ENCODE data around the gene PACS2. TPM values are rescaled to one million over a fixed set of nuclear protein-coding genes. Genes with fewer than 3 reads are reported as not detected.

The PACS2 gene
- total RNA-seq, 1 experiment from 2014 or later: 100 TPM

- H3K27me3 Mint-ChIP-seq (ENCODE audit: low read depth): no peaks in the 10 kb centered on the region
- no peak overlapping the region for H3K27ac Mint-ChIP-seq
- peaks cover 6% of the 10 kb centered on the region for H3K36me3 Mint-ChIP-seq
- ChIA-PET POLR2A (no interaction called here), CTCF (interaction anchor here (0.5 to 3.2 kb wide), 5 partner anchors 11 to 93 kb away, joined by 4 to 18 read pairs (median 7); no protein-coding TSS in a partner anchor)
- DNase-seq (ENCODE audit: low spot score): no peak
- TF ChIP-seq TEAD4 (CRISPR knock-in tag; IDR thresholded peaks at IDR 0.05): no peak
- no peak for TF ChIP-seq USF1 (CRISPR knock-in tag; IDR thresholded peaks at IDR 0.05)
- TF ChIP-seq, protein P1, sequence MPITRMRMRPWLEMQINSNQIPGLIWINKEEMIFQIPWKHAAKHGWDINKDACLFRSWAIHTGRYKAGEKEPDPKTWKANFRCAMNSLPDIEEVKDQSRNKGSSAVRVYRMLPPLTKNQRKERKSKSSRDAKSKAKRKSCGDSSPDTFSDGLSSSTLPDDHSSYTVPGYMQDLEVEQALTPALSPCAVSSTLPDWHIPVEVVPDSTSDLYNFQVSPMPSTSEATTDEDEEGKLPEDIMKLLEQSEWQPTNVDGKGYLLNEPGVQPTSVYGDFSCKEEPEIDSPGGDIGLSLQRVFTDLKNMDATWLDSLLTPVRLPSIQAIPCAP (CRISPR knock-in tag; IDR thresholded peaks at IDR 0.05): no peak
- TF ChIP-seq OVOL2 (CRISPR knock-in tag; IDR thresholded peaks at IDR 0.05; ENCODE audit: borderline replicate concordance): no peak
- no peak for TF ChIP-seq IRF2 (CRISPR knock-in tag; IDR thresholded peaks at IDR 0.05; ENCODE audit: borderline replicate concordance, low read depth)
- H3K4me1 Mint-ChIP-seq: no peaks in the 10 kb centered on the region
- ATAC-seq: no peak
- H3K4me3 Mint-ChIP-seq: no peak overlapping the region
- no peaks in the 10 kb centered on the region for H3K9me3 Mint-ChIP-seq
These were observed 73.8 kb downstream of the PACS2 start for GRCh38 chr14:105388110-105388951.

DNA sequence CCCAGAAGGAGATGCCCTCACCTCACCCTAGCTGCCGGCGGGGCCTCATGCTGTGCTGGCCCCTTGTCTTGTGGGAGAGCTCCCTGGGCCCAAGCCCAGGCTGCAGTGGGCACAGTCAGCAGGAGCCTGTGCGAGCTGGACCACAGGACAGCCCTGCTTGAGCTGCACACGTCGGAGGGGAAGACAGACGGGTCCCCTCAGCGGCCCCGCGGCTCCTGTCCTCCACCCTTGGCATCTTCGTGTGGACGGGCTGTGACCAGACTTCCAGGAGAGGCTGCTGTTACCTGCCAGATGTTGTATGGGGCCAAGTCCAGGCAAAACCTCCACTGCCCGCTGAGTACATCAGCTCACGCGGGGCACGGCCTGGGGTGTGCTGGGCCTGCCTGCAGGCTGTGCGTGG lies 74.4 kb downstream of the PACS2 start:
- DNase-seq (ENCODE audit: low spot score) (no peak), ATAC-seq (no peak)
- Mint-ChIP-seq H3K9me3 (no peaks in the 10 kb centered on the region), H3K27ac (no peak overlapping the region), H3K36me3 (no peaks in the 10 kb centered on the region), H3K4me3 (no peak overlapping the region), H3K4me1 (no peaks in the 10 kb centered on the region), H3K27me3 (ENCODE audit: low read depth) (no peaks in the 10 kb centered on the region)
- POLR2A ChIA-PET: no interaction called here
- CTCF ChIA-PET: interaction anchor here (2.0 to 3.2 kb wide), 4 partner anchors 12 to 92 kb away, joined by 4 to 18 read pairs (median 8); no protein-coding TSS in a partner anchor
- TF ChIP-seq RORB (CRISPR knock-in tag; IDR thresholded peaks at IDR 0.05) (no peak), STAT6 (CRISPR knock-in tag; conservative IDR thresholded peaks at IDR 0.05; ENCODE audit: low read depth) (no peak), RELA (CRISPR knock-in tag; IDR thresholded peaks at IDR 0.05; ENCODE audit: borderline replicate concordance) (no peak), FOXP4 (CRISPR knock-in tag; IDR thresholded peaks at IDR 0.05) (no peak), TEAD1 (CRISPR knock-in tag; IDR thresholded peaks at IDR 0.05) (no peak), ZNF317 (CRISPR knock-in tag; IDR thresholded peaks at IDR 0.05; ENCODE audit: borderline replicate concordance, low read depth) (no peak), SMAD4 (CRISPR knock-in tag; IDR thresholded peaks at IDR 0.05) (no peak), GTF2I (CRISPR knock-in tag; conservative IDR thresholded peaks at IDR 0.05) (no peak), ATF2 (CRISPR knock-in tag; IDR thresholded peaks at IDR 0.05; ENCODE audit: borderline replicate concordance, low read depth) (no peak), ATF1 (CRISPR knock-in tag; IDR thresholded peaks at IDR 0.05) (no peak), EMX1 (CRISPR knock-in tag; IDR thresholded peaks at IDR 0.05) (no peak), NR1H2 (CRISPR knock-in tag; IDR thresholded peaks at IDR 0.05) (no peak)
- TF ChIP-seq, protein P2, sequence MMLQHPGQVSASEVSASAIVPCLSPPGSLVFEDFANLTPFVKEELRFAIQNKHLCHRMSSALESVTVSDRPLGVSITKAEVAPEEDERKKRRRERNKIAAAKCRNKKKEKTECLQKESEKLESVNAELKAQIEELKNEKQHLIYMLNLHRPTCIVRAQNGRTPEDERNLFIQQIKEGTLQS (CRISPR knock-in tag; conservative IDR thresholded peaks at IDR 0.05): no peak
- TF ChIP-seq, protein P3, sequence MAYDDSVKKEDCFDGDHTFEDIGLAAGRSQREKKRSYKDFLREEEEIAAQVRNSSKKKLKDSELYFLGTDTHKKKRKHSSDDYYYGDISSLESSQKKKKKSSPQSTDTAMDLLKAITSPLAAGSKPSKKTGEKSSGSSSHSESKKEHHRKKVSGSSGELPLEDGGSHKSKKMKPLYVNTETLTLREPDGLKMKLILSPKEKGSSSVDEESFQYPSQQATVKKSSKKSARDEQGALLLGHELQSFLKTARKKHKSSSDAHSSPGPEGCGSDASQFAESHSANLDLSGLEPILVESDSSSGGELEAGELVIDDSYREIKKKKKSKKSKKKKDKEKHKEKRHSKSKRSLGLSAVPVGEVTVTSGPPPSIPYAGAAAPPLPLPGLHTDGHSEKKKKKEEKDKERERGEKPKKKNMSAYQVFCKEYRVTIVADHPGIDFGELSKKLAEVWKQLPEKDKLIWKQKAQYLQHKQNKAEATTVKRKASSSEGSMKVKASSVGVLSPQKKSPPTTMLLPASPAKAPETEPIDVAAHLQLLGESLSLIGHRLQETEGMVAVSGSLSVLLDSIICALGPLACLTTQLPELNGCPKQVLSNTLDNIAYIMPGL (CRISPR knock-in tag; IDR thresholded peaks at IDR 0.05): no peak
- TF ChIP-seq, protein P4, sequence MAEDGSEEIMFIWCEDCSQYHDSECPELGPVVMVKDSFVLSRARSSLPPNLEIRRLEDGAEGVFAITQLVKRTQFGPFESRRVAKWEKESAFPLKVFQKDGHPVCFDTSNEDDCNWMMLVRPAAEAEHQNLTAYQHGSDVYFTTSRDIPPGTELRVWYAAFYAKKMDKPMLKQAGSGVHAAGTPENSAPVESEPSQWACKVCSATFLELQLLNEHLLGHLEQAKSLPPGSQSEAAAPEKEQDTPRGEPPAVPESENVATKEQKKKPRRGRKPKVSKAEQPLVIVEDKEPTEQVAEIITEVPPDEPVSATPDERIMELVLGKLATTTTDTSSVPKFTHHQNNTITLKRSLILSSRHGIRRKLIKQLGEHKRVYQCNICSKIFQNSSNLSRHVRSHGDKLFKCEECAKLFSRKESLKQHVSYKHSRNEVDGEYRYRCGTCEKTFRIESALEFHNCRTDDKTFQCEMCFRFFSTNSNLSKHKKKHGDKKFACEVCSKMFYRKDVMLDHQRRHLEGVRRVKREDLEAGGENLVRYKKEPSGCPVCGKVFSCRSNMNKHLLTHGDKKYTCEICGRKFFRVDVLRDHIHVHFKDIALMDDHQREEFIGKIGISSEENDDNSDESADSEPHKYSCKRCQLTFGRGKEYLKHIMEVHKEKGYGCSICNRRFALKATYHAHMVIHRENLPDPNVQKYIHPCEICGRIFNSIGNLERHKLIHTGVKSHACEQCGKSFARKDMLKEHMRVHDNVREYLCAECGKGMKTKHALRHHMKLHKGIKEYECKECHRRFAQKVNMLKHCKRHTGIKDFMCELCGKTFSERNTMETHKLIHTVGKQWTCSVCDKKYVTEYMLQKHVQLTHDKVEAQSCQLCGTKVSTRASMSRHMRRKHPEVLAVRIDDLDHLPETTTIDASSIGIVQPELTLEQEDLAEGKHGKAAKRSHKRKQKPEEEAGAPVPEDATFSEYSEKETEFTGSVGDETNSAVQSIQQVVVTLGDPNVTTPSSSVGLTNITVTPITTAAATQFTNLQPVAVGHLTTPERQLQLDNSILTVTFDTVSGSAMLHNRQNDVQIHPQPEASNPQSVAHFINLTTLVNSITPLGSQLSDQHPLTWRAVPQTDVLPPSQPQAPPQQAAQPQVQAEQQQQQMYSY (CRISPR knock-in tag; IDR thresholded peaks at IDR 0.05): no peak
